ENCODE results near the gene MRGPRE.

DNA sequence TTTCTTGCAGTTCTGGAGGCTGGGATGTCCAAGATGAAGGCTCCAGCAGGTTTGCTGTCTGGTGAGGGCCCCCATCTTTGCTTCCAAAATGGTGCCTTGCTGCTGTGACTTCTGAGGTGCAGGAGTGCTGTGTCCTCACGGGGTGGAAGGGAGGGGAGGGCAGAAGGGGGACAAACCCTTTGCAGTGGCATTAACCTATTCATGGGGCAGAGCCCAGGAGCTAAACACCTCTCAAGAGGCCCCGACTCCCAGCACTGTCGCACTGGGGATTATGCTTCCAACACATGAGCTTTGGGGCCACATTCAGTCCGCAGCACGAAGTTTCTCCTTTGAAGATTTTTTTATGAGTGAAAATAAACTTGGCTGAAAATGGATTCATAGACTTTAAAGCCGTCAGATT, 41.6 kb downstream of the MRGPRE start:
- TF ChIP-seq ZNF274 (IDR thresholded peaks at IDR 0.05; ENCODE audit: low read depth, low read length), result no peak
- no peak for TF ChIP-seq YY1 (IDR thresholded peaks at IDR 0.05; ENCODE audit: insufficient read depth, insufficient read length)
